Hepatocyte (in vitro differentiated cells): ENCODE results near the gene HLTF. TPM values are rescaled to one million over a fixed set of nuclear protein-coding genes. Genes with fewer than 3 reads are reported as not detected.
"Not testable (repeated sequence)": the region's sequence is repeated elsewhere in the genome, so short reads cannot be mapped to it uniquely, and the experiment has no call there.

ENCODE experiments used
- DNase-seq: peaks from one replicate; pipeline ENCODE4 v3.0.0-alpha.2; 2016; ENCODE audit warnings: low spot score
- H2AFZ ChIP-seq: fragments of 200-600 bp; sonication (generic); 2 replicates; pipeline ENCODE4 v1.6.0; 2016; ENCODE audit warnings: antibody characterized with exemption, mild to moderate bottlenecking
- H3K27ac ChIP-seq: fragments of 200-600 bp; sonication (generic); 2 replicates; pipeline ENCODE4 v1.5.1; 2016; ENCODE audit warnings: mild to moderate bottlenecking
- H3K27me3 ChIP-seq: fragments of 200-600 bp; sonication (generic); 2 replicates; pipeline ENCODE4 v1.6.1; 2016
- H3K36me3 ChIP-seq: fragments of 200-600 bp; sonication (generic); replicated peaks from 2 replicates; pipeline ENCODE4 v1.5.1; 2016; ENCODE audit warnings: low read depth; ENCODE audit not compliant: insufficient read depth
- H3K4me1 ChIP-seq: fragments of 200-600 bp; sonication (generic); 2 replicates; pipeline ENCODE4 v1.5.1; 2016; ENCODE audit warnings: mild to moderate bottlenecking, moderate library complexity; ENCODE audit not compliant: insufficient read depth
- H3K4me2 ChIP-seq: fragments of 200-600 bp; sonication (generic); 2 replicates; pipeline ENCODE4 v1.6.0; 2016
- H3K4me3 ChIP-seq: fragments of 200-600 bp; sonication (generic); 2 replicates; pipeline ENCODE4 v1.5.1; 2016; ENCODE audit warnings: mild to moderate bottlenecking
- H3K79me2 ChIP-seq: fragments of 200-600 bp; sonication (generic); 2 replicates; pipeline ENCODE4 v1.6.0; 2017; ENCODE audit warnings: mild to moderate bottlenecking
- H3K9me2 ChIP-seq: fragments of 200-600 bp; sonication (generic); replicated peaks from 2 replicates; pipeline ENCODE4 v1.6.0; 2017; ENCODE audit warnings: mild to moderate bottlenecking; ENCODE audit not compliant: insufficient read depth
- H3K9me3 ChIP-seq: fragments of 200-600 bp; sonication (generic); 2 replicates; pipeline ENCODE4 v1.5.1; 2016; ENCODE audit warnings: low read depth, mild to moderate bottlenecking
- H4K20me1 ChIP-seq: fragments of 200-600 bp; sonication (generic); 2 replicates; pipeline ENCODE4 v1.6.0; 2016; ENCODE audit warnings: mild to moderate bottlenecking; ENCODE audit not compliant: insufficient read depth, poor library complexity, severe bottlenecking
- EZH2 ChIP-seq: fragments of 200-600 bp; sonication (generic); IDR thresholded peaks from 2 replicates; pipeline ENCODE4 v1.6.1; 2016; ENCODE audit warnings: antibody characterized with exemption, mild to moderate bottlenecking, borderline replicate concordance
- EZH2phosphoT487 ChIP-seq: fragments of 200-600 bp; sonication (generic); IDR thresholded peaks from one replicate; pipeline ENCODE4 v1.6.1; 2018; ENCODE audit warnings: antibody characterized with exemption, mild to moderate bottlenecking, low read depth, moderate library complexity; ENCODE audit not compliant: unreplicated experiment, severe bottlenecking
- WGBS: methylation state at CpG from one replicate; pipeline ENCODE4 v1.1.6; 2016; ENCODE audit warnings: low lambda C conversion rate; ENCODE audit errors: missing lambda C conversion rate; 5-methylcytosine and 5-hydroxymethylcytosine counted together
- polyA plus RNA-seq: library from polyadenylated mRNA; unstranded; fragments of >200 nt; fragmentation: Nextera tagmentation; extraction: Ambion mirVana; gene quantifications from 2 replicates; pipeline ENCODE4 v1.2.1, GENCODE V29; 2016
- total RNA-seq: library from RNA; depleted of rRNA; stranded (reverse); fragments of >200 nt; gene quantifications from 2 replicates; pipeline ENCODE4 v1.2.3, GENCODE V29; 2014
- TF ChIP-seq, protein P1 (sequence below): fragments of 200-600 bp; sonication (generic); IDR thresholded peaks from 2 replicates; pipeline ENCODE4 v1.5.1; 2016; ENCODE audit warnings: antibody characterized with exemption, mild to moderate bottlenecking; ENCODE audit not compliant: poor library complexity

The HLTF gene
- total and polyA plus RNA-seq, 2 experiments from 2014 or later: 15.9 to 29.4 TPM

DNA sequence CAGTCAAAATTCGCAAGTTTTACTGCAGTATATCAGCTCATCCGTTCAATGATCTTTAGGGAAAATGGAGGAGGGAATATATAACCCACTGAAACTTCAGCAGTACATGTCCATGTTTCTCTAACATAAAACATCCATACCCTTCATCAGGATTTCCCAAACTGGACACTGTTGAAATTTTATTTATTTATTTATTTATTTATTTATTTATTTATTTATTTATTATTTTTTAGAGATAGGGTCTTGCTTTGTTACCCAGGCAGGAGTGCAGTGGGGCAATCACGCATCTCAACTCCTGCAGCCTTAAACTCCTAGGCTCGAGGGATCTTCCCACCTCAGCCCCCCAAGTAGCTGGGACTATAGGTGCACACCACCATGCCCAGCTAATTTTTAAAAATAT lies 14.8 kb upstream of the HLTF start:
- Histone ChIP-seq H3K9me3 (no peaks in the 10 kb centered on the region), H3K79me2 (no peaks in the 10 kb centered on the region), H3K4me3 (no peak overlapping the region), H3K27me3 (no peaks in the 10 kb centered on the region), H3K9me2 (no peaks in the 10 kb centered on the region), H3K4me2 (no peak overlapping the region), H3K36me3 (no peaks in the 10 kb centered on the region), H3K4me1 (no peaks in the 10 kb centered on the region), H2AFZ (no peak overlapping the region), H4K20me1 (no peaks in the 10 kb centered on the region), H3K27ac (no peak overlapping the region)
- DNase-seq: no peak
- TF ChIP-seq EZH2: no peak
- no peak for TF ChIP-seq EZH2phosphoT487
- TF ChIP-seq, protein P1, sequence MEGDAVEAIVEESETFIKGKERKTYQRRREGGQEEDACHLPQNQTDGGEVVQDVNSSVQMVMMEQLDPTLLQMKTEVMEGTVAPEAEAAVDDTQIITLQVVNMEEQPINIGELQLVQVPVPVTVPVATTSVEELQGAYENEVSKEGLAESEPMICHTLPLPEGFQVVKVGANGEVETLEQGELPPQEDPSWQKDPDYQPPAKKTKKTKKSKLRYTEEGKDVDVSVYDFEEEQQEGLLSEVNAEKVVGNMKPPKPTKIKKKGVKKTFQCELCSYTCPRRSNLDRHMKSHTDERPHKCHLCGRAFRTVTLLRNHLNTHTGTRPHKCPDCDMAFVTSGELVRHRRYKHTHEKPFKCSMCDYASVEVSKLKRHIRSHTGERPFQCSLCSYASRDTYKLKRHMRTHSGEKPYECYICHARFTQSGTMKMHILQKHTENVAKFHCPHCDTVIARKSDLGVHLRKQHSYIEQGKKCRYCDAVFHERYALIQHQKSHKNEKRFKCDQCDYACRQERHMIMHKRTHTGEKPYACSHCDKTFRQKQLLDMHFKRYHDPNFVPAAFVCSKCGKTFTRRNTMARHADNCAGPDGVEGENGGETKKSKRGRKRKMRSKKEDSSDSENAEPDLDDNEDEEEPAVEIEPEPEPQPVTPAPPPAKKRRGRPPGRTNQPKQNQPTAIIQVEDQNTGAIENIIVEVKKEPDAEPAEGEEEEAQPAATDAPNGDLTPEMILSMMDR: no peak
- 95% methylated on average over 4 of the region's 4 CpGs for WGBS

GRCh38 chr3:149097987-149098386 lies 11.7 kb upstream of the HLTF start:
- H3K9me2 ChIP-seq, H4K20me1 ChIP-seq, H3K79me2 ChIP-seq, H3K27me3 ChIP-seq, H3K4me1 ChIP-seq, H3K9me3 ChIP-seq, DNase-seq, H2AFZ ChIP-seq, H3K27ac ChIP-seq, H3K4me3 ChIP-seq, H3K4me2 ChIP-seq, H3K36me3 ChIP-seq: not testable (repeated sequence)
- 96% methylated on average over 12 of the region's 19 CpGs for WGBS

- no peak overlapping the region for H3K4me3 ChIP-seq
- TF ChIP-seq, protein P1: no peak
- no peak for TF ChIP-seq EZH2phosphoT487
- no peak for TF ChIP-seq EZH2
- no peaks in the 10 kb centered on the region for H3K27me3 ChIP-seq
- no peak for DNase-seq
- WGBS: 95% methylated on average over 4 of the region's 4 CpGs
- H3K4me2 ChIP-seq: no peak overlapping the region
- H4K20me1 ChIP-seq: no peaks in the 10 kb centered on the region
- no peaks in the 10 kb centered on the region for H3K79me2 ChIP-seq
- no peak overlapping the region for H2AFZ ChIP-seq
- H3K27ac ChIP-seq: no peak overlapping the region
- no peaks in the 10 kb centered on the region for H3K4me1 ChIP-seq
- H3K36me3 ChIP-seq: no peaks in the 10 kb centered on the region
- no peaks in the 10 kb centered on the region for H3K9me3 ChIP-seq
- no peaks in the 10 kb centered on the region for H3K9me2 ChIP-seq
Measured at GRCh38 chr3:149095487-149095886, 9.2 kb upstream of the HLTF start.

- TF ChIP-seq EZH2 (no peak), EZH2phosphoT487 (no peak)
- TF ChIP-seq, protein P1: no peak
- Histone ChIP-seq H3K4me3 (no peak overlapping the region), H3K27ac (no peak overlapping the region), H3K4me2 (no peak overlapping the region), H3K9me2 (no peaks in the 10 kb centered on the region), H2AFZ (no peak overlapping the region), H3K4me1 (no peaks in the 10 kb centered on the region), H3K79me2 (no peaks in the 10 kb centered on the region), H3K36me3 (no peaks in the 10 kb centered on the region), H3K27me3 (no peaks in the 10 kb centered on the region), H3K9me3 (no peaks in the 10 kb centered on the region), H4K20me1 (no peaks in the 10 kb centered on the region)
- DNase-seq: no peak
- WGBS: 92% methylated on average over 4 of the region's 4 CpGs
Measured at GRCh38 chr3:149091983-149092382, 5.7 kb upstream of the HLTF start.
